HT-29 (cell line): ENCODE results near the gene TOR4A. TPM values are rescaled to one million over a fixed set of nuclear protein-coding genes. Genes with fewer than 3 reads are reported as not detected.
A peak's percentile ranks its signal among the peaks of the same experiment; 100 is the strongest.
"Not testable (repeated sequence)": the region's sequence is repeated elsewhere in the genome, so short reads cannot be mapped to it uniquely, and the experiment has no call there.

Experiments used
- DNase-seq: peaks from one replicate; pipeline ENCODE4 v3.0.0-alpha.2; 2015; ENCODE audit warnings: low spot score
- total RNA-seq: library from RNA; depleted of rRNA; stranded (reverse); fragments of >200 nt; shearing (Covaris generic); gene quantifications from 2 replicates; pipeline ENCODE4 v1.2.3, GENCODE V29; 2014

The TOR4A gene
- total RNA-seq, 1 experiment from 2014 or later, result 210 TPM

- peak; percentile 62 for DNase-seq
These were observed 39.5 kb upstream of the TOR4A start for GRCh38 chr9:137237759-137238726.

GRCh38 chr9:137239541-137240200 is 37.9 kb upstream of the TOR4A start:
- not testable (repeated sequence) for DNase-seq

DNA sequence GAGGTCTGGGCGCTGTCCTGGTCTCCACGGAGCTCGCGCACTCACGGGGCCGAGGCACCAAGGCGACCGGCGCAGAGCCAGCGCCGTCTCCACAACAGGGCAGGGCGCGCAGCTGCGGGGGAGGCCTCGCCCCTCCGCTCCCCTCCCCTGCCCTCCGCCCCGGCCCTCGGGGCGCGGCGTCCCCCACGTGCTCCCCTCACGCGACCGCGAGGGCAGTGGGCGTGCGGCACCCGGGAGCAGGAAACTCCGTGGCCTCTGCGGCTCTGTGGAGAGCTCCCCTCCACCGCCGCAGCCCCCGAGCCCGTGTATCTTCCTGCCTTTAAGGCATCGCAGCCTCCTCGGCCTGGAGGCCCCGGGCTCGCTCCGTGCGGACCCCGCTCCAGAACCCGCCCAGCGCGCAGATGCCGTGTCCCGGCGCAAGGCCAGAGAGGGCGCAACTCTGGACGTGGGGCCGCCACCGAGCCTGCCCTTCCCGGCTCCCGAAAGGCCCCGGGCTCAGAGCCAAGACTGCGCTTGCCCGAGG is 37.1 kb upstream of the TOR4A start:
- DNase-seq, result peak; percentile 69

DNA sequence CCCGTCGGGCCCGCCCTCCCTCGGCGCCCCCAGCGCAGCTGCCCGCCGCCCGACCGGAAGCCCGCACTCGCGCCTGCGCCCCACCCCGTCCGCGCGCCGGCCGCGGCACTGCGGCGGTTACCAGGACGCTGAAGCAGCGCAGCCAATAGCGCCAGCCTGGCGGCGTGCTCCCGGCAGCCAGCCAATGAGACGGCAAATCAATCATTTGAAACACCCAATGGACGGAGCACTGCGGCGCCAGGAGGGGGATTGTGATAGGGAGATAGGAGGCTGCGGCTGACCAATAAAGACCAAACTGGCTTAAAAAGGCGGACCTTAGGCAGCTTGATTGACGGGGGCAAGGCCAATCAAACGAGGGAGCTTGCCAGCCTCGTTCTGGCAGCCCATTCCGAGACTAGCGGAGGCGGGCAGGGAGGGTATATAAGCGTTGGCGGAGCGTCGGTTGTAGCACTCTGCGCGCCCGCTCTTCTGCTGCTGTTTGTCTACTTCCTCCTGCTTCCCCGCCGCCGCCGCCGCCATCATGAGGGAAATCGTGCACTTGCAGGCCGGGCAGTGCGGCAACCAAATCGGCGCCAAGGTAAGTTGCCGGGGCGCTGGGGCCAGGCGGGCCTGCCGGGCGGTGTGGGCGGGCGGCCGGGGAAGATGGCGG is 36.6 kb upstream of the TOR4A start, which contains the start of gene TUBB4B:
Gene TUBB4B (plus strand): TSS at position 447 of the 649 bp plus-strand sequence. CDS start 74 bp downstream, at position 521.
- peak; percentile 99 for DNase-seq

DNA sequence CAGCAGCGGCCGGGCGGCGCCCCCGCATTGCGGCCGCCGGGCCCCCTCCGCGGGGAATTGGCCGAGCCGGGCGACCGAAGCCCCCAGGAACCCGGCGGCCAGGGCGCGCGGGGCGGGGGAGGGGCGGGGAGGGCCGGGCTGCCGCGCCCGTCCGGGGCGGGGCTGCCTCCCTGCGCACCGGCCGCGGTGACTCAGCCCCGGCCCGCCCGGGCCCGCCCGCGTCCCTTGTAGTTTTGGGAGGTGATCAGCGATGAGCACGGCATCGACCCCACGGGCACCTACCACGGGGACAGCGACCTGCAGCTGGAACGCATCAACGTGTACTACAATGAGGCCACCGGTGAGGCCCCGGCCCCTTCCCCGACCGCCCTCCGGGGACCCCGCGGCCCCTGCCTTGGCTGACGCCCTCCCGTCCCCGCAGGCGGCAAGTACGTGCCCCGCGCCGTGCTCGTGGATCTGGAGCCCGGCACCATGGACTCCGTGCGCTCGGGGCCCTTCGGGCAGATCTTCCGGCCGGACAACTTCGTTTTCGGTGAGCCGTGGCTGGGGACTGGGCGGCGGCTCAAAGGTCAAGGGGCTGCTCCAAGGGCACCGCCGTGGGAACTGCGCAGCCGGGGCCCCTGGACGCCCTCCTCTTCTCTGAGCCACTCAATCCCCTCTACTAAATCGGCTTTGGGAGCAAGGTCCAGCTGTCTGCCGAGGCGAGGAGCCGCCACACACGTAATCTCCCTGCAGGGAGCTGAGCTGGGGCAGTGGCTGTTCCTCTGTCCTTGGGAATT is 35.8 kb upstream of the TOR4A start:
- peak; percentile 56 for DNase-seq

GRCh38 chr9:137242269-137243203 is 35.0 kb upstream of the TOR4A start:
- no peak for DNase-seq

GRCh38 chr9:137243266-137243625 is 34.3 kb upstream of the TOR4A start:
- DNase-seq, result not testable (repeated sequence)

- DNase-seq, result peak; percentile 61
These were observed 33.7 kb upstream of the TOR4A start for GRCh38 chr9:137243626-137244485.

DNA sequence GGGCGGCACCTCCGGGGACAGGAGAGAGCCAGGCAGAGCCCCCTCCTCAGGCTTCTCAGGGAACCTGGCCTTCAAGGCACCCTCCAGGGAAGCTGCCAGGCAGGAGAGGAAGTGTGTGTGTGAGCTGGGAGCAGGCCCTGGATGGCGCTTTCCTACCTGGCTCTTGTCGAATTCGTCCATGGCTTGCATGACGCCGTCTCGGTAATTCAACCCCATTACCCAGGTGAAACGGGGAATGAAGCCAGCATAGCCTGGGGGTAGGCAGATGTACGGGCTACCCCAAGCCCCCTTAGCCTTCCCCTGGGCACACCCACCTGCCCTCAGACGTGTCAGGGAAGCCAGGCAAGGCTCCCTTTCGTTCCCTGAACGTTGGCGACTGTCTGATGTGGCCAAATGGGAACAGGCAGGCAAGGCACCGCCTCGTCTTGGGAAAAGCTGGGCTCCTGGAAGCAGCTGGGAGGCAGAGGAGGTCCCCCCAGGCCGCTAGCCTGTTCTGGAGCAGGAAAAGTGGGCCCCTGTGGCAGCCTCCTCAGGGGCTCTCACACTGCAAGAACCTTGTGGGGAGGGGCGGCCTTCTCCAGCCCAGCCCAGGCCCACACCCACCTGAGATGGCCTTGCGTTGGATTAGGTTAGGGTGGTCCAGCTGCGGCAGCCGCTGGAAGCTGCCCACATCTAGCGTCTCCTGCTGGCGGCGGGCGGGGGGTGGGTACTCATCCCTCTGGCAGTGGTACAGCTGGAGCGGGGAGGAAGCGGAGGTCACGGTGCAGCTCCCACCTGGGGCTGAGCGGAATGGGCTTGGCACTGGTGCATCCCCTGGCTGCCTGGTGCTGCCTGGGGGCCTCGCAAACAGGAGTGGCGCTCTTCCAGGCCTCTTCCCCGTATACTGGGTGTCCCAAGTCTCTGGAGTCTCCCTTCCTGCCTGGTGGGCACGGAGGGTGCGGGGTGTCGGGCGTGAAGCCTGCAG is 32.8 kb upstream of the TOR4A start:
- peak; percentile 57 for DNase-seq

DNA sequence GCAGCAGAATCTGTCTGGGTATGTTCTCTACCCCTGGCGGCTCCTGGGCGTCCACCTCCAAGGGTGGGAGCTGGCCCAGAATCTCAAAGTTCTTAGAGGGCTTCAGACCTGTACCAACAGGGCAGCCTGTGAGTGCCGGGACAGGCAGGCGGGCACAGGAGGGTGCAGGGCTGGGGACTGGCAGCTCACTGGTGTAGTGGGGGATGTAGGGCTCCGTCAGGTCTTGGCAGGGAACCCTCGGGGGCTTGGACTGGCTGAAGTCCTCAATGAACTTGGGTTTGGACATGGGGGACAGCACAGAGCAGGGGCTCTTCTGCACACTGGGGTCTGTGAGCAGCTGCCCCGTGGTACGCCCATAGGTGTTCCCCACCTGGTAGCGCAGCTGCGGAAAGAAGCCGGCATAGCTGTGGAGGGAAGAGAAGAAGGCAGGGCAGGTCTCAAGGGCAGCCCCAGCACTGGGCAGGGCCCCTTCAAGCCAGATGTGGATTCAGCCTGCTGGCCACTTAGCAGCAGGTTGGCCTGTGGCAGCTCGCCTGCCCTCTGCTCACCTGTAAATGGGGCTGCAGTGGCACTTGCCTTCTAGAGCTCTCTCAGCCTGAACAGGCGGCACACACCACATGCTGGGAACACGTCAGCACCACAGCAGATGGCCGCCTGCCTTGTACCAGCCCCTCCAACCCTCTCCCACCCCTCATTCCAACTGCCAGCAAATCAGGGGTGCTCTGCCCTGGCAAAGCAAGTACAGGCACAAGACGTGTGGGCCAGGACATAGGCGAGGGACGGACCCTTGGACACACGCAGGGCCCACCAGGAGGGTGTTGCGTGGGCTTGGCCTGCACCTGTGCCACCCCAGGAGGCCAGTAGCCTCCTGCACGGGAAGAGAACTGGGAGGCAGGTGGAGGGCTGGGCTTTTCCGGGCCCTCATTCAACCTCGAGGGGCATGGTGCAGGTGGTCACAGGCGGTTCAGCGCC is 31.8 kb upstream of the TOR4A start:
- no peak for DNase-seq

DNA sequence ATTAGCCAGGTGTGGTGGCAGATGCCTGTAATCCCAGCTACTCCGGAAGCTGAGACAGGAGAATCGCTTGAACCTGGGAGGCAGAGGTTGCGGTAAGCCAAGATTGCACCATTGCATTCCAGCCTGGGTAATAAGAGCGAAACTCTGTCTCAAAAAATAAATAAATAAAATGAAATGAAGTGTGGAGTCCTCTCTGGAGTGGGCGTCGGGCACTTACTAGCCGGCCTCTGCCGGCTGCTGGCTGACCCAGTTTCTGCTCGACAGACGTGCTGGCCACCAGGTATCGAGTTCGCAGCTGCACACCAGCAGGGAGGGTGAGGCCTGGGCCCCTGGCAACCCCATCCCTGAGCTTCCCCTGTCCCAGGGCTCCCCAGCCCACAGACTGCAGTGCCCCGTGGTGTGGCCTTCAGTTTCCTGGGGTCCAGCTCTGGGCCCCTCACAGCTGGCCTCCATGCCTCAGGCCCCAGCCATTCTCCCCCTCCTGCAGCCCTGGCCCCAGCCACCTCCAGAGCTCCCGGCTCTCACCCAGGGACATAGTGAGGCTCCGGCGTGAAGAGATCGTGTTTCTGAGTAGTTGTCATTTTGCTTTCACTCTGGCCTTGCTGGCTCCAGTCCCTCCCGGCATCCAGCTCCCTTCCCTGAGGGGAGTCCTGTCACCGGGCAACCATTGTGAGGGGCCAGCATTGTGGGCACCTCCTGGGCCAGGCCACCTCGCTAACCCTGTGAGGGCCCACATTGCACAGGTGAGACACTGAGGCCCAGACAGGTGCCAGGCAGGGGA is 30.2 kb upstream of the TOR4A start:
- DNase-seq, result no peak

DNA sequence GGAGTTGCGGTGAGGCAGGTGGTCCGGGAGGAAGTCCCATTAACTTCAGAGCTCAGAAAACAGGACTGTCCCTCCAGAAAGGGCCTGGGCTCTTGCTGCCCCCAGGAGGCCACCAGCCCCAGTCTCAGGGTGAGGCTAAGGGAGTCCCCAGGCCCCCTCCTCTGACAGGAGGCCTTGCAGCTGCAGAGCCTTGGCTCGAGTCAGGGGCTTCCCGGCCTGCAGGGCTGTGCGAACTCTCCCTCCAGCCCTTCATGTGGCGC is 29.7 kb upstream of the TOR4A start:
- DNase-seq, result no peak

DNA sequence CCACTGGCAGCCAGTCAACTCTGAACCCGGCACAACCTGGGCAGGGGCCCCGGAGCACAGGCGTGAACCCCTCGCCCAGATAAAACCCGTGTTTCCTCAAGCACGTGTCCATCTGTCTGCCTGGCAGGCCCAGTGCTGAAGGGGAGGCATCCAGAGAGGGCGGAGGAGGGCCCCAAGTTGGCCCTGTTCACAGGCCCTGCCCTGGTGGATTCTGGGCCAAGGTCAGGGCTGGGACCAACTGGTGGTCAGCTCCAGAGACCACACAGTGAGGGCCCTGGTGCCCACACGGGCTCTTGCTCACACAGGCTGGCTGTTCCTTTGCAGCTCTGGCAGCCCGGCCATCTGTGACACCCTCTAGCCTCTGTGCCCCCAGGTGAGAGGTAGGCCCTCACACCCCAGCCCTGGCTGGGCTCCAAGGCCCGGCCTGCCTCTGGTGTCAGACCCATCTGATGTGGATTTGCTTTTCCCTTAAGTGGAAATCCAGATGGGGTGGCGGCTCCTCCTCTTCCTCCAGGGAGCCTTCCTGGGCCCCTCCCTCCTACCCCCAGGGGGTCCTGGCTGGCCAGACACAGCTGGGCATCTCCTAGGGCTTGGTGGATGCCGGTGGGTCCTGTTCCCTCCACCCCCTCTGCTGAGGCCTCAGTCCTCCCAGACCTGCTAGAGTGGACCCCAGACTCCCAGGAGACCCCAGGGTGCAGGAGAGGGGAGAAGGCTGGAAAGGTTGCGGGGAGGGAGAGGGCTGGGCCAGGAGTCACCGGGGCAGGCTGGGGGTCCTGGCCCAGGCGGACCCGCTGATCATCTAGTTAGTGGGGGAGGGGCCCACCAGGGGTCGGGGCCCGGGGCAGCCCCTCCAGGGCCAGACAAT is 27.0 kb upstream of the TOR4A start:
- no peak for DNase-seq

GRCh38 chr9:137251194-137251461 is 26.4 kb upstream of the TOR4A start, which contains the start of gene STPG3:
STPG3 (plus strand) TSS chr9:137251286; CDS start chr9:137251287, 1 bp downstream.
- no peak for DNase-seq
